NK-92 (cell line): ENCODE data around the gene FCN1.
"Not testable (repeated sequence)": the region's sequence is repeated elsewhere in the genome, so short reads cannot be mapped to it uniquely, and the experiment has no call there.

Source experiments
- DNase-seq: peaks from one replicate; lab custom pipeline; 2025; ENCODE audit not compliant: unreplicated experiment; lab: John Stamatoyannopoulos, UW

The FCN1 gene

GRCh38 chr9:134857451-134857850 is 60.3 kb downstream of the FCN1 start:
- DNase-seq: not testable (repeated sequence)

- no peak for DNase-seq
Measured at GRCh38 chr9:134855900-134856377, 61.8 kb downstream of the FCN1 start.
